ENCODE results near the gene COL23A1. TPM values are rescaled to one million over a fixed set of nuclear protein-coding genes. Genes with fewer than 3 reads are reported as not detected.

Gene COL23A1
- total and polyA plus RNA-seq, 2 experiments from 2014 or later, result 4.8 to 8.2 TPM

DNA sequence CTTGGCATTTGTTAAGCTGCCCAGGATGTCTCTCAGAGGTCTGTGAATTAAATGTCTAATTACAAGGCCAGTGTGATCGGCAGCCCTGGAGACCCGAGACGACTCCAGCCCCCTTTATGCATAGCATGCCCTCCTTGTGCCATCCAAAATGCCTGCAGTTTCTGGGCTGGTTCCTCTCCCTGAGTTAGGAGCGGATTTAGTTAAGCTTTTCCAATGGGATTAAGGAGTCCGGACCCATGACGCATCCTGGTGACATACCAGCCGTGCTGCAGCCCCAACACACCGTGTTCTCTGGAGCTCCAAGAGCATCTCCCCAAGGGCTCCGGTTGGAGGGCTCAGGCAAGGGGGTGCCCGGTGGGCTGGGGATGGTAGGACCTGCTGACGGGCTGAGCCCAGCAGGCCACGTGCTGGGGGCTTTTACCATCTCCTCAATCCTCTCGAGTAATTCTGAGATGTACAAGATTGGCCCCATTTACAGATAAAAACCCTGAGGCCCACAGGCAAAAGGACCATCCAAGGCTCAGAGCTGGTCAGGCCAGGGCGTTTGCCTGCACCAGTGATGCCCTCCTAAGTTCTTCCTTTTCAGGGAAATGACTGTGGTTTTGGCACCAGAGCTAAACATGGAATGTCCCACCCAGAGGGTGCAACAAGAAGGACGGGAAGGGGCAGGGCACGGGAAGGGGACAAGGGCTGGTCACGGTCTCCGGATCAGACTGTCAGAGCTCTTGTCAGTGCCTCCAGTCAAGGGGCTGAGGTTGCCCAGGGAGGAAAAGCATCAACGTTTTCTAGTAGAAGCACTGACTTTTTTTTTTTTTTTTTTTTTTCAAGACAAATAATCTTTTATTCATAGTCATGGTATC, 275.0 kb downstream of the COL23A1 start:
- Mint-ChIP-seq H3K27me3 (ENCODE audit: insufficient read depth, low read depth, poor library complexity) (peaks cover 13% of the 10 kb centered on the region), H3K9me3 (no peaks in the 10 kb centered on the region)

More for the DNA sequence above, 275.0 kb downstream of the COL23A1 start:
- no peaks in the 10 kb centered on the region for H3K27me3 ChIP-seq (ENCODE audit: insufficient read depth)
- no peak overlapping the region for H3K27ac Mint-ChIP-seq
- no peaks in the 10 kb centered on the region for H3K4me1 ChIP-seq (ENCODE audit: insufficient read depth)
- H4K20me1 ChIP-seq (replicated peaks; ENCODE audit: insufficient read depth), result no peaks in the 10 kb centered on the region
- H3K79me2 ChIP-seq (replicated peaks; ENCODE audit: insufficient read depth), result no peaks in the 10 kb centered on the region
- no peaks in the 10 kb centered on the region for H3K36me3 ChIP-seq (ENCODE audit: insufficient read depth)
- H3K36me3 Mint-ChIP-seq (ENCODE audit: low read depth), result no peaks in the 10 kb centered on the region; the same call in 2 of the 3 replicates
- no peak overlapping the region for H3K4me3 ChIP-seq
- DNase-seq (ENCODE audit: low spot score) (no peak), ATAC-seq (no peak)
- H3K9me2 ChIP-seq (ENCODE audit: insufficient read depth), result no peaks in the 10 kb centered on the region
- no peak overlapping the region for H3K4me2 ChIP-seq
- no peak overlapping the region for H3K4me3 Mint-ChIP-seq
- TF ChIP-seq ZNF331 (CRISPR knock-in tag; IDR thresholded peaks at IDR 0.05; ENCODE audit: low read depth), result no peak
- TF ChIP-seq, protein P1, sequence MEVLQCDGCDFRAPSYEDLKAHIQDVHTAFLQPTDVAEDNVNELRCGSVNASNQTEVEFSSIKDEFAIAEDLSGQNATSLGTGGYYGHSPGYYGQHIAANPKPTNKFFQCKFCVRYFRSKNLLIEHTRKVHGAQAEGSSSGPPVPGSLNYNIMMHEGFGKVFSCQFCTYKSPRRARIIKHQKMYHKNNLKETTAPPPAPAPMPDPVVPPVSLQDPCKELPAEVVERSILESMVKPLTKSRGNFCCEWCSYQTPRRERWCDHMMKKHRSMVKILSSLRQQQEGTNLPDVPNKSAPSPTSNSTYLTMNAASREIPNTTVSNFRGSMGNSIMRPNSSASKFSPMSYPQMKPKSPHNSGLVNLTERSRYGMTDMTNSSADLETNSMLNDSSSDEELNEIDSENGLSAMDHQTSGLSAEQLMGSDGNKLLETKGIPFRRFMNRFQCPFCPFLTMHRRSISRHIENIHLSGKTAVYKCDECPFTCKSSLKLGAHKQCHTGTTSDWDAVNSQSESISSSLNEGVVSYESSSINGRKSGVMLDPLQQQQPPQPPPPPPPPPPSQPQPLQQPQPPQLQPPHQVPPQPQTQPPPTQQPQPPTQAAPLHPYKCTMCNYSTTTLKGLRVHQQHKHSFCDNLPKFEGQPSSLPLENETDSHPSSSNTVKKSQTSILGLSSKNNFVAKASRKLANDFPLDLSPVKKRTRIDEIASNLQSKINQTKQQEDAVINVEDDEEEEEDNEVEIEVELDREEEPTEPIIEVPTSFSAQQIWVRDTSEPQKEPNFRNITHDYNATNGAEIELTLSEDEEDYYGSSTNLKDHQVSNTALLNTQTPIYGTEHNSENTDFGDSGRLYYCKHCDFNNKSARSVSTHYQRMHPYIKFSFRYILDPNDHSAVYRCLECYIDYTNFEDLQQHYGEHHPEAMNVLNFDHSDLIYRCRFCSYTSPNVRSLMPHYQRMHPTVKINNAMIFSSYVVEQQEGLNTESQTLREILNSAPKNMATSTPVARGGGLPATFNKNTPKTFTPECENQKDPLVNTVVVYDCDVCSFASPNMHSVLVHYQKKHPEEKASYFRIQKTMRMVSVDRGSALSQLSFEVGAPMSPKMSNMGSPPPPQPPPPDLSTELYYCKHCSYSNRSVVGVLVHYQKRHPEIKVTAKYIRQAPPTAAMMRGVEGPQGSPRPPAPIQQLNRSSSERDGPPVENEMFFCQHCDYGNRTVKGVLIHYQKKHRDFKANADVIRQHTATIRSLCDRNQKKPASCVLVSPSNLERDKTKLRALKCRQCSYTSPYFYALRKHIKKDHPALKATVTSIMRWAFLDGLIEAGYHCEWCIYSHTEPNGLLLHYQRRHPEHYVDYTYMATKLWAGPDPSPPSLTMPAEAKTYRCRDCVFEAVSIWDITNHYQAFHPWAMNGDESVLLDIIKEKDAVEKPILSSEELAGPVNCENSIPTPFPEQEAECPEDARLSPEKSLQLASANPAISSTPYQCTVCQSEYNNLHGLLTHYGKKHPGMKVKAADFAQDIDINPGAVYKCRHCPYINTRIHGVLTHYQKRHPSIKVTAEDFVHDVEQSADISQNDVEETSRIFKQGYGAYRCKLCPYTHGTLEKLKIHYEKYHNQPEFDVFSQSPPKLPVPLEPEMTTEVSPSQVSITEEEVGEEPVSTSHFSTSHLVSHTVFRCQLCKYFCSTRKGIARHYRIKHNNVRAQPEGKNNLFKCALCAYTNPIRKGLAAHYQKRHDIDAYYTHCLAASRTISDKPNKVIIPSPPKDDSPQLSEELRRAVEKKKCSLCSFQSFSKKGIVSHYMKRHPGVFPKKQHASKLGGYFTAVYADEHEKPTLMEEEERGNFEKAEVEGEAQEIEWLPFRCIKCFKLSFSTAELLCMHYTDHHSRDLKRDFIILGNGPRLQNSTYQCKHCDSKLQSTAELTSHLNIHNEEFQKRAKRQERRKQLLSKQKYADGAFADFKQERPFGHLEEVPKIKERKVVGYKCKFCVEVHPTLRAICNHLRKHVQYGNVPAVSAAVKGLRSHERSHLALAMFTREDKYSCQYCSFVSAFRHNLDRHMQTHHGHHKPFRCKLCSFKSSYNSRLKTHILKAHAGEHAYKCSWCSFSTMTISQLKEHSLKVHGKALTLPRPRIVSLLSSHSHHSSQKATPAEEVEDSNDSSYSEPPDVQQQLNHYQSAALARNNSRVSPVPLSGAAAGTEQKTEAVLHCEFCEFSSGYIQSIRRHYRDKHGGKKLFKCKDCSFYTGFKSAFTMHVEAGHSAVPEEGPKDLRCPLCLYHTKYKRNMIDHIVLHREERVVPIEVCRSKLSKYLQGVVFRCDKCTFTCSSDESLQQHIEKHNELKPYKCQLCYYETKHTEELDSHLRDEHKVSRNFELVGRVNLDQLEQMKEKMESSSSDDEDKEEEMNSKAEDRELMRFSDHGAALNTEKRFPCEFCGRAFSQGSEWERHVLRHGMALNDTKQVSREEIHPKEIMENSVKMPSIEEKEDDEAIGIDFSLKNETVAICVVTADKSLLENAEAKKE (CRISPR knock-in tag; IDR thresholded peaks at IDR 0.05), result no peak
- TF ChIP-seq, protein P2, sequence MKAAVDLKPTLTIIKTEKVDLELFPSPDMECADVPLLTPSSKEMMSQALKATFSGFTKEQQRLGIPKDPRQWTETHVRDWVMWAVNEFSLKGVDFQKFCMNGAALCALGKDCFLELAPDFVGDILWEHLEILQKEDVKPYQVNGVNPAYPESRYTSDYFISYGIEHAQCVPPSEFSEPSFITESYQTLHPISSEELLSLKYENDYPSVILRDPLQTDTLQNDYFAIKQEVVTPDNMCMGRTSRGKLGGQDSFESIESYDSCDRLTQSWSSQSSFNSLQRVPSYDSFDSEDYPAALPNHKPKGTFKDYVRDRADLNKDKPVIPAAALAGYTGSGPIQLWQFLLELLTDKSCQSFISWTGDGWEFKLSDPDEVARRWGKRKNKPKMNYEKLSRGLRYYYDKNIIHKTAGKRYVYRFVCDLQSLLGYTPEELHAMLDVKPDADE (IDR thresholded peaks at IDR 0.05), result no peak
- H2AFZ ChIP-seq, result no peak overlapping the region
- H3K27ac ChIP-seq (ENCODE audit: low read depth), result no peak overlapping the region
- H3F3A ChIP-seq (replicated peaks; ENCODE audit: low read depth), result no peaks in the 10 kb centered on the region
- peaks cover 9% of the 10 kb centered on the region for H3K4me1 Mint-ChIP-seq

Measured in GM23338 (cell line).